ENCODE measurements around the gene NUDT8. TPM values are rescaled to one million over a fixed set of nuclear protein-coding genes. Genes with fewer than 3 reads are reported as not detected.
"Not testable (repeated sequence)": the region's sequence is repeated elsewhere in the genome, so short reads cannot be mapped to it uniquely, and the experiment has no call there.

NUDT8 gene
- total RNA-seq, 3 donors from 2014 or later (not counting 1 experiment from before 2014, with no cell fraction given) = 1.7 to 5.2 (median 4.1) TPM

DNA sequence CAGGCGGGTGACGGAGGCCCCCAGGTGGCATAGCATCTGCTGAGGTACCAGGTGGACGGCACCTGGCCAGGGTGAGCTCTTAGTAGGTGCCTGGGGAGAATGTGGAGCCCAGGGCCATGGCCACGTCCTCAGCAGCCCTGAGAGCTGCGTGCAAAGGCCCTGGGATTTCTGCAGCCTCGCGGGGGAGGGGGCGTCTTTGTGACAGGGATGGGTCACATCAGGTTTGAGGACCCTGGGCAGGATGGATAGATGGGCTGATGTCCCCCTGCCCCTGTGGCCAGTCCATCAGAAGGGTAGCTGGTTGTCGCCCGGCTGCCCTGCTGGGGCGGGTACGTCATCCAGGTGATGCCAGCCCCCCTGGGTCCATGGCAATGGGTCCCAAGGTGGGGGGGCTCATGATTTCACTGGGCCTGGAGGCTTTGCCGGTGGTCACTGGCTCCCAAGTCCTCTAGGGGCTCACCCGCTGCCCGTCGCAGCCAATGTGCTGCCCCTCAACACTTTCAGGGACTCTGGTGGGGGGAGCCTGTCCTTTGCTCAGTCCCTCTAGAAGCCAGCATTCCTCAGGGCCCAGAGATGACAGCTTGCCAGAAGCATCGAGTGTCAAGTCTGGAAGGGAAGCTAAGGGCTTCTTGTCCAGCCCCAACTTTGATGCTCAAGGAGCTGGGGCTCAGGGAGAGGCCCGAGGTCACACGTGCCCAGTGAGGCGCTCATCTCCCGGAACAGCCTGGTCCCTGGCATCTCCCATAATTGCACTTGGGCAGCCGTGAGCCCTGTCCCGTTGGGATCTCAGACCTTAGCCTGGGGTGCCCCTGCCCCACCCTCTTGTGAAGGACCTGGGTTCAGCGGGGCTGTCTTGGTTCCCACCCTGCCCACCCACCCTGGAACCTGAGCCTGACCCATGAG, 9.0 kb upstream of the NUDT8 start:
- peaks cover 4% of the 10 kb centered on the region for H3K4me1 ChIP-seq (ENCODE audit: control insufficient read depth, insufficient read depth, low read length)
- Mint-ChIP-seq H3K9me3 (no peaks in the 10 kb centered on the region), H3K4me3 (no peak overlapping the region), H3K27ac (no peak overlapping the region), H3K36me3 (no peaks in the 10 kb centered on the region), H3K4me1 (no peaks in the 10 kb centered on the region), H3K27me3 (ENCODE audit: low read depth in 2 of 2) (no peaks in the 10 kb centered on the region)
- 93% methylated on average over 24 of the region's 24 CpGs for WGBS (ENCODE audit: insufficient coverage)
- intact Hi-C loops (cut with micrococcal nuclease) = loop anchor here (10.0 kb wide), 1 partner anchor 76 kb away; no protein-coding TSS in a partner anchor
- no peaks in the 10 kb centered on the region for H3K27me3 ChIP-seq (ENCODE audit: control insufficient read depth, insufficient read depth, low read length)
- ATAC-seq (no peak), DNase-seq (peak in 1 of 2 donors; percentile 1)
- no peaks in the 10 kb centered on the region for H3K9me3 ChIP-seq (ENCODE audit: control insufficient read depth, insufficient read depth, low read length)
- H3K36me3 ChIP-seq (ENCODE audit: control insufficient read depth, insufficient read depth, low read length) = no peaks in the 10 kb centered on the region
- TF ChIP-seq, protein P1, sequence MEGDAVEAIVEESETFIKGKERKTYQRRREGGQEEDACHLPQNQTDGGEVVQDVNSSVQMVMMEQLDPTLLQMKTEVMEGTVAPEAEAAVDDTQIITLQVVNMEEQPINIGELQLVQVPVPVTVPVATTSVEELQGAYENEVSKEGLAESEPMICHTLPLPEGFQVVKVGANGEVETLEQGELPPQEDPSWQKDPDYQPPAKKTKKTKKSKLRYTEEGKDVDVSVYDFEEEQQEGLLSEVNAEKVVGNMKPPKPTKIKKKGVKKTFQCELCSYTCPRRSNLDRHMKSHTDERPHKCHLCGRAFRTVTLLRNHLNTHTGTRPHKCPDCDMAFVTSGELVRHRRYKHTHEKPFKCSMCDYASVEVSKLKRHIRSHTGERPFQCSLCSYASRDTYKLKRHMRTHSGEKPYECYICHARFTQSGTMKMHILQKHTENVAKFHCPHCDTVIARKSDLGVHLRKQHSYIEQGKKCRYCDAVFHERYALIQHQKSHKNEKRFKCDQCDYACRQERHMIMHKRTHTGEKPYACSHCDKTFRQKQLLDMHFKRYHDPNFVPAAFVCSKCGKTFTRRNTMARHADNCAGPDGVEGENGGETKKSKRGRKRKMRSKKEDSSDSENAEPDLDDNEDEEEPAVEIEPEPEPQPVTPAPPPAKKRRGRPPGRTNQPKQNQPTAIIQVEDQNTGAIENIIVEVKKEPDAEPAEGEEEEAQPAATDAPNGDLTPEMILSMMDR (IDR thresholded peaks at IDR 0.05) = no peak
- no peak overlapping the region for H3K27ac ChIP-seq (ENCODE audit: low read length)
- H3K4me3 ChIP-seq (ENCODE audit: low read length) = no peak overlapping the region

- H3K36me3 Mint-ChIP-seq; H3K9me3 Mint-ChIP-seq; H3K4me1 ChIP-seq (ENCODE audit: control insufficient read depth, insufficient read depth, low read length); H3K27ac Mint-ChIP-seq; H3K4me3 ChIP-seq (ENCODE audit: low read length); DNase-seq; H3K4me1 Mint-ChIP-seq; H3K27me3 ChIP-seq (ENCODE audit: control insufficient read depth, insufficient read depth, low read length); H3K4me3 Mint-ChIP-seq; H3K27ac ChIP-seq (ENCODE audit: low read length); H3K36me3 ChIP-seq (ENCODE audit: control insufficient read depth, insufficient read depth, low read length); H3K27me3 Mint-ChIP-seq (ENCODE audit: low read depth in 2 of 2); ATAC-seq; H3K9me3 ChIP-seq (ENCODE audit: control insufficient read depth, insufficient read depth, low read length): not testable (repeated sequence)
- 93% methylated on average over 3 of the region's 3 CpGs for WGBS (ENCODE audit: insufficient coverage)
- intact Hi-C loops (cut with micrococcal nuclease) = loop anchor here (10.0 kb wide), 1 partner anchor 77 kb away; no protein-coding TSS in a partner anchor
Observed at GRCh38 chr11:67637441-67637840, 7.7 kb upstream of the NUDT8 start.

DNA sequence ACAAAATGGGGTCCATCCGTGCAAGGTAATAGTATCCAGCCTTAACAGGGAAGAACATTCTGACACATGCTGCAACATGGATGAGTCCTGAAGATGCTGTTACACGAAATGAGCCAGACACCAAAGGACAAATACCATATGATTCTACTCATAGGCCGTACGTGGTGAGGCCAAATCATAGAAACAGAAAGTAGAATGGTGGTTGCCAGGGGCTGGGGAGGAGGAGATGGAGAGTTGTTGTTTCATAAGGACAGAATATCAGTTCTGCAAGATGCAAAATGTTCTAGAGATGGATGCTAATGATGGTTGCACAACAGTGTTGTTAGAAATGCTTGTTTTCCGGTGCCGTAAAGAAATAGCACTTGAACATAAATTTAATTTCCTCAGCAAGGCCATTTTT, 7.2 kb upstream of the NUDT8 start:
- Mint-ChIP-seq H3K27me3 (ENCODE audit: low read depth in 2 of 2) (no peaks in the 10 kb centered on the region), H3K27ac (no peak overlapping the region)
- H3K4me1 ChIP-seq (ENCODE audit: control insufficient read depth, insufficient read depth, low read length) = peaks cover 4% of the 10 kb centered on the region

GRCh38 chr11:67635231-67635521, 5.4 kb upstream of the NUDT8 start:
- Histone ChIP-seq H3K4me1 (ENCODE audit: control insufficient read depth, insufficient read depth, low read length) (peaks cover 14% of the 10 kb centered on the region), H3K27me3 (ENCODE audit: control insufficient read depth, insufficient read depth, low read length) (no peaks in the 10 kb centered on the region), H3K27ac (ENCODE audit: low read length) (no peak overlapping the region), H3K4me3 (ENCODE audit: low read length) (no peak overlapping the region), H3K36me3 (ENCODE audit: control insufficient read depth, insufficient read depth, low read length) (no peaks in the 10 kb centered on the region), H3K9me3 (ENCODE audit: control insufficient read depth, insufficient read depth, low read length) (no peaks in the 10 kb centered on the region)
- ATAC-seq (no peak), DNase-seq (peak in 1 of 2 donors; percentile 1)
- H3K4me3 Mint-ChIP-seq = no peak overlapping the region
- H3K27ac Mint-ChIP-seq = no peak overlapping the region
- intact Hi-C loops (cut with micrococcal nuclease) = loop anchor here (10.0 kb wide), 1 partner anchor 80 kb away; no protein-coding TSS in a partner anchor
- H3K9me3 Mint-ChIP-seq = no peaks in the 10 kb centered on the region
- TF ChIP-seq, protein P1 (IDR thresholded peaks at IDR 0.05) = no peak
- 89% methylated on average over 4 of the region's 4 CpGs for WGBS (ENCODE audit: insufficient coverage)
- H3K4me1 Mint-ChIP-seq = peaks cover 5 to 7% of the 10 kb centered on the region in 2 donors
- H3K27me3 Mint-ChIP-seq (ENCODE audit: low read depth in 2 of 2) = no peaks in the 10 kb centered on the region
- no peaks in the 10 kb centered on the region for H3K36me3 Mint-ChIP-seq

More for the DNA sequence above, 7.2 kb upstream of the NUDT8 start:
- no peak overlapping the region for H3K4me3 ChIP-seq (ENCODE audit: low read length)
- Mint-ChIP-seq H3K36me3 (no peaks in the 10 kb centered on the region), H3K4me3 (no peak overlapping the region), H3K9me3 (no peaks in the 10 kb centered on the region), H3K4me1 (no peaks in the 10 kb centered on the region)
- no peaks in the 10 kb centered on the region for H3K27me3 ChIP-seq (ENCODE audit: control insufficient read depth, insufficient read depth, low read length)
- ATAC-seq (no peak), DNase-seq (peak in 1 of 2 donors; percentile 1)
- no peaks in the 10 kb centered on the region for H3K9me3 ChIP-seq (ENCODE audit: control insufficient read depth, insufficient read depth, low read length)
- TF ChIP-seq, protein P1 (IDR thresholded peaks at IDR 0.05) = no peak
- H3K36me3 ChIP-seq (ENCODE audit: control insufficient read depth, insufficient read depth, low read length) = no peaks in the 10 kb centered on the region
- WGBS (ENCODE audit: insufficient coverage) = 69% methylated on average over 6 of the region's 6 CpGs
- intact Hi-C loops (cut with micrococcal nuclease) = loop anchor here (10.0 kb wide), 1 partner anchor 78 kb away; no protein-coding TSS in a partner anchor
- no peak overlapping the region for H3K27ac ChIP-seq (ENCODE audit: low read length)

Measured in natural killer cell (primary cell).